HG03139 (cell line): ENCODE data around the gene CERCAM.
A peak's percentile ranks its signal among the peaks of the same experiment; 100 is the strongest.
"Not testable (repeated sequence)": the region's sequence is repeated elsewhere in the genome, so short reads cannot be mapped to it uniquely, and the experiment has no call there.

ENCODE experiments used
- ATAC-seq: cut with Tn5 transposase; IDR thresholded peaks from one replicate; pipeline ENCODE4 v1.9.1; 2021; ENCODE audit not compliant: unreplicated experiment

Gene CERCAM

GRCh38 chr9:128416014-128416413 is 4.6 kb upstream of the CERCAM start:
- no peak for ATAC-seq

DNA sequence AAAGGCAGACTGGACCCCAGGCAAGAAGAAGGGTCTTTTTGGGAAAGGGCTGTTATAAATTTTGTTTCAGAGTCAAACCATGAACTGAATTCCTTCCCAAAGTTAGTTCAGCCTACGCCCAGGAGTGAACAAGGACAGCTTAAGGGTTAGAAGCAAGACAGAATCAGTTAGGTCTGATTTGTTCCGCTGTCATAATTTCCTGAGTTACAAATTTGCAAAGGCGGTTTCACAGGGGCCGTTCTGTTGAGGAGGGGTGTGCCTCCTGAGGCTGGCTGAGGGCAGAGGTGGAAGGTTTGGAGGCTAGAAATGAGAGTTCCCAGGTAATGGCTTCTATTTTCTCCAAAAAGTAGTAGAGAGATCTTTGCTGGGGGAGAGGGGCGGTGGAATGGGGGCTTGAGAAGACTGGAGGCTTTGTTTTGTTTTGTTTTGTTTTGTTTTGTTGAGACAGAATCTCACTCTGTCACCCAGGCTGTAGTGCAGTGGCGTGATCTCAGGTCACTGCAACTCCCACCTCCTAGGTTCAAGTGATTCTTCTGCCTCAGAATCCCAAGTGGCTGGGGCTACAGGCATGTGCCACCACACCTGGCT is 4.1 kb upstream of the CERCAM start:
- no peak for ATAC-seq

DNA sequence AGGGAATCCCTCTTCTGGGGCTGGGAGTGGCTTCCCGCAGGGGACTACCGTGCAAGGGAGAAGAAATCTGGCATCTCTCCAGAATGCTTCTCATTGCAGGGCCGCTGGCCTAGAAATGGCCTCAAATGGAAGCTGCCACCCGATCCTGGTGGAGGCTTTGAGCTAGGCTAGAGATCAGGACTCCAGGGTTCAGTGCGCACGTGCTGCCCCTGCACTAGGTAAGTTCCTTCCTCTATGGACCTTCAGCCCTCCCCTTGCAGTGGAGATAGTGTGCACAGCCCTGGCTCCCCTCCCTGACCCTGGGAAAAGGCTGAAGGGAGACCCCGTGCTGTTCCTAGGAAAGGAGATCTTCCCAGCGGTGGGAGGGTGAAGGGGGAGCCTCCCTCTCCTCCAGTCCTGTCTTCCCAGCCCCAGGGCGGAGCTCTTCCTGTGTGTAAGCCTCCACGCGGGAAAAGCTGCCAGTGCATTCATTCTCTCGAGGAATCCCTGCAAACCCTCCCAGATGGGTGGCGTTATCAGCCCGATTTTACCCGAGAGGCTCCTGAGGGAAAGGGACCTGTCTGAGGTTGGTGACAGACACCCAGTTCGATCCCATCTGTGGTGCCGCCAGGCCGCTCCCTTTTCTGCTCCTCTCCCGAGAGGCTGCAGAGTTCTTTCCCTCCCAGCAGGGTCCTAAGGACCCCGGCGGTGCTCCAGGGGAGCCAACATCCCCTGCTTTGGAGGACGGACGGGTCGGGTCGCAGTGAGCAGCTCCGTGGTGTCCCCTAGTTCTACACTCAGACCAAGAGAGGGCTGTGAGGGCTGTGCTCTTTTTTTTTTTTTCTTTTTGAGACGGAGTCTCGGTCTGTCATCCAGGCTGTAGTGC is 1.4 kb upstream of the CERCAM start:
- no peak for ATAC-seq

GRCh38 chr9:128420060-128420650 is 502 bp upstream of the CERCAM start:
- peak; percentile 63 for ATAC-seq

- ATAC-seq, result no peak
Measured at GRCh38 chr9:128421482-128421996, 882 bp downstream of the CERCAM start.

DNA sequence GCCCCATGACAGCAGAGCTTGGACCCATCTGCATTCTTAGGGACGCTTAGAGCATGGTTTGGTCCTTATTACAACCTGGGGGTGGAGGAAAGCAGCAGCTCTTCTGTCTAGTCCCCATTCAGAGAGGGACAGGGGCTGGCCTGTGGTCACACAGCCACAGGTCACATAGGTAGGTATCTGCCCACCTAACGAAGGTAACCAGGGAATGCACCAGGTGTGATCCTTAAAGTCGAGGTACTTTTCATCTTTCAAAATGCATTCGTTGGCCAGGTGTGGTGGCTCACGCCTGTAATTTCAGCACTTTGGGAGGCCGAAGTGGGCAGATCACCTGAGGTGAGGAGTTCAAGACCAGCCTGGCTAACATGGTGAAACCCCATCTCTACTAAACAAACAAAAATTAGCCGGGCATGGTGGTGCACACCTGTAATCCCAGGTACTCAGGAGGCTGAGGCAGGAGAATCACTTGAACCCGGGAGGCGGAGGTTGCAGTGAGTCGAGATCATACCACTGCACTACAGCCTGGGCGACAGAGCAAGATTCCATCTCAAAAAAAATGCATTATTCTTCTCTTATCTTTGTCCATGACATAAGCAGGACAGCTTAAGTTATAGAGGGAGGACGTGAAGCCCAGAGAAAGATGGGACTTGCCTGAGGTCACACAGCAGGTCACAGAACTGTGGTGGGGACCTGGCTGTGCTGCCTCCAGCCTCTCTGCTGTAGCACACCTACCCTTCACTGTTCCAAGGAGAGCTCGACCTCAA is 1.5 kb downstream of the CERCAM start:
- not testable (repeated sequence) for ATAC-seq

- ATAC-seq, result no peak
Measured at GRCh38 chr9:128422783-128423150, 2.1 kb downstream of the CERCAM start.

DNA sequence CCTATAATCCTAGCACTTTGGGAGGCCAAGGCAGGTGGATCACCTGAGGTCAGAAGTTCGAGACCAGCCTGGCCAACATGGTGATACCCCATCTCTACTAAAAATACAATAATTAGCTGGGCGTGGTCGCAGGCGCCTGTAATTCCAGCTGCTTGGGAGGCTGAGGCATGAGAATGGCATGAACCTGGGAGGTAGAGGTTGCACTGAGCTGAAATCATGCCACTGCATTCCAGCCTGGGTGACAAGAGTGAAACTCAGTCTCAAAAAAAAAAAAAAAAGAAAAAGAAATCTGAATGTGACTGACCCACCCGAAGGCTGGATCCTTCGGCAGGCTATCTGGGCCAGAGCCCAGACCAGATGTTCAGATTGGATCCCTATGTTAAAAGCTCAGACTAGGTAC is 2.7 kb downstream of the CERCAM start:
- not testable (repeated sequence) for ATAC-seq

GRCh38 chr9:128424268-128424780 is 3.7 kb downstream of the CERCAM start:
- no peak for ATAC-seq

- ATAC-seq, result no peak
Measured at GRCh38 chr9:128428644-128429512, 8.2 kb downstream of the CERCAM start.

DNA sequence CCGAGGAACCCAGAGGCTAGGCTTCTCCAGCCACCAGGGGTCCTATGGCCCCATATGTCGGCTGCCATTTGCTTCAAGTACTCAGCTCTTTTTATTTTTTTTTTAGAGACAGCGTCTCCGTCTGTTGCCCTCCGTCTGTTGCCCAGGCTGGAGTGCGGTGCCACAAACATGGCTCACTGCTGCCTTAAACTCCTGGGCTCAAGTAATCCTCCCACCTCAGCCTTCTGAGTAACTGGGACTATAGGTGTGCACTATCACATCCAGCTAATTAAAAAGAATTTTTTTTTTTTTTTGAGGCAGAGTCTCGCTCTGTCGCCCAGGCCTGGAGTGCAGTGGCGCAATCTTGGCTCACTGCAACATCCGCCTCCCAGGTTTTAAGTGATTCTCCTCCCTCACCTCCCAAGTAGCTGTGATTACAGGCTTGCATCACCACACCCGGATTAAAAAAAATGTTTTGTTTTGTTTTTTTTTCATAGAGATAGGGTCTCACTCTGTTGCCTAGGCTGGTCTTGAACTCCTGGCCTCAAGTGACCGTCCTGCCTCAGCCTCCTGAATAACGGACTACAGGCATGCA is 8.9 kb downstream of the CERCAM start:
- ATAC-seq, result no peak

DNA sequence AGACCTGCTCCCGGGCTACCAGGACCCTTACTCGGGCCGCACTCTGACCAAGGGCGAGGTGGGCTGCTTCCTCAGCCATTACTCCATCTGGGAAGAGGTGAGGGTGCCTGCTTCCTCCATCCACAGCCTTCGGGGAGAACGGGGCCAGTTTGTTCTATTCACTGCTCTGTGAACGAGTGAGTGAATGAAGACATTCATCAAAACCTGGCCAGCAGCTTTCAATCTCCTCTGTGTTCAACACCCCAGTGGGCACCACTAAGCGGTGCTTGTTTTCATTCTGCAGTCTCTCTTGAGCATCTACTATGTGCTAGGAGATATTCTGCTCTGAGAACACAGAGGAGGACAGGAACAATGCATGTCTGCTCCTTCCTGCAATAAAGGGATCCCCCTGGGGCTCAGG is 10.6 kb downstream of the CERCAM start:
- ATAC-seq, result no peak

DNA sequence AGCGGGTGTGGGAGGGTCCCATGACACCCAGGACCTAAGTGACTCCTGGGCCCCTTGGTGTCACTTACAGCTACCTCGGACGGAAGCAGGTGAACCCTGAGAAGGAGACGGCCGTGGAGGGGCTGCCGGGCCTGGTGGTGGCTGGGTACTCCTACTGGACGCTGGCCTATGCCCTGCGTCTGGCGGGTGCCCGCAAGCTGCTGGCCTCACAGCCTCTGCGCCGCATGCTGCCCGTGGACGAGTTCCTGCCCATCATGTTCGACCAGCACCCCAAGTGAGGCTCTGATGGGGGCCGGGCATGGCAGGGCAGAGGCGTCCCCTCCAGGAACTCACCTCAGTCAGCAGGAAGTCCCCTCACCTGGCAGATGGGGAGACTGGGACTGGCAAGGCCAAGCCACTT is 13.7 kb downstream of the CERCAM start:
- no peak for ATAC-seq

GRCh38 chr9:128435611-128436010 is 15.0 kb downstream of the CERCAM start:
- no peak for ATAC-seq

DNA sequence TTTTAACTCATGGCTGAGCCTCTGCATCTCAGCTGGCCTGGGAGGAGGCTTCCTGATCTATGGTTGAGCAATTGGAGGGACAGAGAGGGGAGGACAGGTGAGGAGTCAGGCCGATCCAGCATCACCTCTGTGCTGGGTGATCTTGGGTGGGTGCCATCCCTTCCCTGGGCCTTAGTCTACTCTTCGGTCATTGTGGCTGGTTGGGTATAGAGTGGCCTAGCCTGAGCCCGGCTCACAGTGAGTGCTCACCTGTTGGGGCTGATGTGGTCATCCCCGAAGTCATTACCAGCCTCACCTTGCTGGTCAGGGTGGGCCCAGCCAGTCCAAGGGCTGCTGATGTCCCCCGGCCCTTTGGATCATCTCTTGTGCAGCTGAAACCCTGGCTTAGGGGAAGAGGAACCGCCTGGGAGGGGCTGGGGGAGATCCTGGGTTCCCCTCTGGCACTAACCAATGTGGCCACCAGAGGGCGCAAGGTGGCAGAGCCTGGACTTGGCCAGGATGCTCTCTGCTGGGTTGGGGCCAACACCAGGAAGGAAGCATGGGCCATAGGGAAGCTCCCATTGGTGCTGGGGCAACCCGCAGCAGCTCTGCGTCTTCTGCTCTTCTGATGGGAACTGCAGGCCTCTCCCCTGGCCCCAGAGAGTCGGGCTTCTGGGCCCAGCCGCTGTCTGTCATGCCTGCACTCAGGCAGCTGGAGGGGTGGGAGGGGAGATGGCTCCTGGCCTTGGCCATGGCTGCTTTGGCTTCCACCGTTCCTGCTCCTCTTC is 17.9 kb downstream of the CERCAM start:
- no peak for ATAC-seq

DNA sequence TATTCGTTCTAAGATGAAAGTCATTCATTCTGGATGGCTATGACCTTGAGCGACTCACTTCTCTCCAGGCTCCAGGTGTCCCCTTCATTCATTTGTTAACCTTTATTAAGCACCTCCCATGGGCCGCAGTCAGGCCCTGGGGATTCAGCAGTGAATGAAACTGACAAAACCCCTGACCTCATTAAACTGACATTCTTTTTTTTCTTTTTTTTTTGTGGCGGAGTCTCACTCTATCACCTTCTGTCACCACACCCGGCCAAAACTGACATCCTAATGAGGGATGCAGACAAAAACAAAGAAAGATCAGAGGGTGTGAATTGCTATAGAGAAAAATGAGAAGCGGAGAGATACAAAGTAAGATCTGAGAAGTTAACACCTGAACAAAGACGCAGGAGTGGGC is 18.6 kb downstream of the CERCAM start:
- no peak for ATAC-seq

- ATAC-seq, result no peak
Measured at GRCh38 chr9:128442150-128442549, 21.5 kb downstream of the CERCAM start.

GRCh38 chr9:128446505-128446904 is 25.8 kb downstream of the CERCAM start:
- ATAC-seq, result not testable (repeated sequence)

DNA sequence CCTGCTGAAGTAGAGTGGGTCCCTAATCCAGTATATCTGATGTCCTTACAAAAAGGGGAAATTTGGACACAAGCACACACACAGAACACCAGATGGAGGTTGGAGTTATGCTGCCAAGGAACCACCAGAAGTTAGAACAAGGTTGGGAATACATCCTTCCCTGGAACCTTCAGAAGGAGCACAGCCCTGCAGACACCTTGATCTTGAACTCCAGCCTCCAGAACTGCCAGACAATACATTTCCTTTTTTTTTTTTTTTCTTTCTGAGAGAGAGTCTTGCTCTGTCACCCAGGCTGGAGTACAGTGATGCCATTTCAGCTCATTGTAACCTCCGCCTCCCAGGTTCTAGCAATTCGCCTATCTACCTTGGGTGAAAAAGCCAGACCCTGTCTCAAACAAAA is 28.1 kb downstream of the CERCAM start:
- no peak for ATAC-seq
